ENCODE measurements around the gene RUNX2. TPM values are rescaled to one million over a fixed set of nuclear protein-coding genes. Genes with fewer than 3 reads are reported as not detected.

The RUNX2 gene
- total and polyA plus RNA-seq, 2 experiments from 2014 or later = 0.66 to 1.7 TPM

- Histone ChIP-seq H3F3A (replicated peaks; ENCODE audit: low read depth) (no peaks in the 10 kb centered on the region), H2AFZ (no peak overlapping the region), H3K36me3 (ENCODE audit: insufficient read depth) (no peaks in the 10 kb centered on the region), H4K20me1 (replicated peaks; ENCODE audit: insufficient read depth) (no peaks in the 10 kb centered on the region), H3K4me2 (no peak overlapping the region), H3K79me2 (replicated peaks; ENCODE audit: insufficient read depth) (no peaks in the 10 kb centered on the region), H3K4me3 (no peak overlapping the region), H3K27ac (ENCODE audit: low read depth) (no peak overlapping the region), H3K9me2 (ENCODE audit: insufficient read depth) (no peaks in the 10 kb centered on the region), H3K4me1 (ENCODE audit: insufficient read depth) (no peaks in the 10 kb centered on the region), H3K27me3 (ENCODE audit: insufficient read depth) (no peaks in the 10 kb centered on the region)
- peaks cover 2% of the 10 kb centered on the region for H3K27me3 Mint-ChIP-seq (ENCODE audit: insufficient read depth, low read depth, poor library complexity)
- H3K4me3 Mint-ChIP-seq = no peak overlapping the region
- H3K4me1 Mint-ChIP-seq = peaks cover 3% of the 10 kb centered on the region; the same call in 2 of the 3 replicates
- no peak for TF ChIP-seq EZH2phosphoT487 (IDR thresholded peaks at IDR 0.05; ENCODE audit: unreplicated experiment)
- no peak for TF ChIP-seq CREB1 (CRISPR knock-in tag; IDR thresholded peaks at IDR 0.05; ENCODE audit: low read depth)
- TF ChIP-seq ETS1 (IDR thresholded peaks at IDR 0.05) = no peak
- no peak for TF ChIP-seq JUNB (IDR thresholded peaks at IDR 0.05; ENCODE audit: unreplicated experiment)
- no peak for TF ChIP-seq EZH2 (IDR thresholded peaks at IDR 0.05; ENCODE audit: low read depth, unreplicated experiment)
- no peak for TF ChIP-seq ZNF462 (CRISPR knock-in tag; IDR thresholded peaks at IDR 0.05)
- no peak for TF ChIP-seq CTCF (conservative IDR thresholded peaks at IDR 0.05; ENCODE audit: low read depth in 2 of 2)
- no peak for TF ChIP-seq ZNF114 (CRISPR knock-in tag; IDR thresholded peaks at IDR 0.05)
- TF ChIP-seq POLR2AphosphoS5 (IDR thresholded peaks at IDR 0.05; ENCODE audit: low read depth) = no peak
- TF ChIP-seq REST (IDR thresholded peaks at IDR 0.05; ENCODE audit: unreplicated experiment) = no peak
- no peak for TF ChIP-seq ZNF331 (CRISPR knock-in tag; IDR thresholded peaks at IDR 0.05; ENCODE audit: low read depth)
- no peak for TF ChIP-seq STAT1 (IDR thresholded peaks at IDR 0.05; ENCODE audit: unreplicated experiment)
- TF ChIP-seq NANOG (IDR thresholded peaks at IDR 0.05; ENCODE audit: borderline replicate concordance) = no peak
- DNase-seq (ENCODE audit: low spot score) (no peak), ATAC-seq (no peak)
- no peak overlapping the region for H3K27ac Mint-ChIP-seq
- no peaks in the 10 kb centered on the region for H3K36me3 Mint-ChIP-seq (ENCODE audit: low read depth)
- no peaks in the 10 kb centered on the region for H3K9me3 Mint-ChIP-seq
Observed at GRCh38 chr6:45552536-45552935, 224.4 kb downstream of the RUNX2 start.
